Raji (cell line): ENCODE data around the gene RER1.

Experiments used
- POLR2A ChIP-seq: IDR thresholded peaks from 2 replicates; pipeline ENCODE4 v1.6.1; 2011; ENCODE audit warnings: low read depth, low read length, control low read depth; ENCODE audit not compliant: insufficient read depth

The RER1 gene

GRCh38 chr1:2443277-2444137 is 51.9 kb downstream of the RER1 start:
- no peak for TF ChIP-seq POLR2A

DNA sequence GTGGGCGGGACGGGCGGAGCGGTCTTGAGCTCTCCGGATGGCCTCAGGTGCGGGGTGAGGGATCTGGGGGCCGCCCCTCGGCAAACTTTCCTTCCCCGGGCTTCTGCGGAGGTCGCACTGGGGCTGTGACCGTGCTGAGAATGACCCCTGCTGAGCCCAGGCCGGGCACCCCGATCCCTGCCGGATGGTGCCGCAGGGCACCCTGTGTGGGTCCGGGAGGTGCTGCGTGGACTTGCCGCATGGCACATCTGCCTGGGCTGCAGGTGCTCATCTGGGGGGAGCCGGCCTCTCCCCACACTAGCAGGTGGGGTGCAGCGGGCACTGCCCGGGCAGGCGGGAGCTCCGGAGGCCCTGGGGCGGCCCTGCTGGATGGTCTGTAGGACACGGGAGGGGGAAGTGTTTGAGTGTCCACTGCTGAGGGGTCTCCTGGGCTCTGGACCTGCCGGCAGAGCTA is 52.5 kb downstream of the RER1 start:
- no peak for TF ChIP-seq POLR2A

DNA sequence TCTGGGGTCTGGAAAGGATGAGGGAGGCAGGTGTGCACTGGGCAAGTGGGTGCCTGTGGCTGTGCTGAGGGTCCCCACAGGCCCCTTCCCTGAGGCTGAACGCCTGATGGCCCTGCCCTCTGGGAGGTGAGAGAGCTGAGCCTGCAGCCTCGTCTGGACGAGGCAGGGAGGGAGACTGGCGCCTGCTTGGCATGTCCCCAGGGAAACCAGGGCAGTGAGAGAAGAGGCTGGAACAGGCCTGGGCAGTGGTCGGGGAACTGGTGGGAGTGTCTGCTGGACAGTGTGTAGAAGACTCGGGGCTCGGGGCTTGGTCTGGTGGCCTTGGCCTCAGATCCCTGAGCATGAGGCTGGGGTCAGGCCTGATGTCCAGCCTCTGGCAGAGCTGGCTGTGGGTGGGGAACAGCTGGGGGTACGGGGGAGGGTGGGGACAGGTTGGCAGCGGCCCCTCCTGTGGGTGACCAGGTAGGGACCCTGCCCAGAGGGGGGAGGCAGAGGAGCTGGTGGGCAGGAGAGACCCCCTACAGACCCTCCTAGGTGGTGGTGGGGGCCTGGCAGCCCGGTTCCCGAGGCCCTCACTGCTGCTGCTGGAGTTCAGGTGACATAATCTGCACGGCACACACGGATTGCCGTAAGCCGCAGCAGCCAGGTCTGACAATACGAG is 53.7 kb downstream of the RER1 start:
- TF ChIP-seq POLR2A: no peak

DNA sequence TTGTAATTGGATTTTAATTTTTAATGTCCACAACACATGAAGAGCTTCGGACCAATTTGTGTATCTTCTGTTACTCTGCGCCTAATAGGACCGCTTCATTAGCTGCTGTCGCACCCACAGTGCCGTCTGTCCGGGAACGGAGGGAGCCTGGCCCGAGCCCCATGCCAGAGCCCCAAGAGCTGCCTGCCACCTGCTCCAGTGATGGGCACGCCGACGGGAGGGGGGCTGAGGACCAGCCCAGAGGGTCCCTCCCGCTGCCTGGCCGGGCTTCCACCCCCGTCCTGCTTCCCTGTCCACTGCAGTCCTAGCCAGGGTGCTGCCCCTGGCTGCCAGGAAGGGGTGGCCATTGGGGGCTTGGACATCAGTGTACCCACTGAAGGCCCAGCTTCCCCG is 54.2 kb downstream of the RER1 start:
- TF ChIP-seq POLR2A: no peak

- TF ChIP-seq POLR2A: no peak
Observed at GRCh38 chr1:2446394-2446793, 54.8 kb downstream of the RER1 start.

DNA sequence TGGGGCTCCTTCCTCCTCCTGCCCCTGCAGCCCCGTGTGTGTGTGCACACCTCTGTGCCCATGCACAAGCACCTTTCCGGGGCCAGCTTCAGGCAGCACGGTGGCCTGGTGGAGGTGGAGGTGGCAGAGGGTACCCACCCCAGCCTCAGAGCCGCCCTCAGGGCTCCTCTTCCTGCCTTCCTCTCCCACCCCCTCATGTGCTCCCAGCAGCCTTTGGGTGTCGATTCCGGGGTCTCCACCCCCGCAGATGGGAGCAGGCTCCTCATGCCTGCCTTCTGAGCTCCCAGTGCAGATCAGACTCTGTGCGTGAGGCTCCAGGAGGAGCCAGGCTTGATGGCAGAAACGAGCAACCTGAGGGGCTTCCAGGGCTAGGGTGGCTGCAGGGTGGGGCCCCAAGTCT is 55.2 kb downstream of the RER1 start:
- no peak for TF ChIP-seq POLR2A

- no peak for TF ChIP-seq POLR2A
Observed at GRCh38 chr1:2447276-2448097, 55.8 kb downstream of the RER1 start.

DNA sequence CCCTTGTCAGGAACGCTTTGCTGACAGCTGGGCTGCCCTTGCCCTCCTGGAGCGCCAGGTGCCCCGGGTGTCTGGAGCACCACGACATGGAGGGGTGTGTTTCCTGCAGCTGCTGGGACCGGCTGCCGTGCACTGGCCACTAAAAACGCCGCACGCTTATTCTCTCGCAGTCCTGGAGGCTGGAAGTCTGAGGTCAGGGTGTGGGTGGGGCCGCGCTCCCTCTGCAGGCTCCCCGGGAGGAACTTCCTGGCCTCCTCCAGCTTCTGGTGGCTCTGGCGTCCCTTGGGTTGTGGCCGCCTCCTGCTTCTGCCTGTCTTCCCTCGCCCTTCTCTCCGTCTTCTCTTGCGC is 56.4 kb downstream of the RER1 start:
- no peak for TF ChIP-seq POLR2A

- TF ChIP-seq POLR2A: no peak
Observed at GRCh38 chr1:2449636-2450454, 58.2 kb downstream of the RER1 start.

- no peak for TF ChIP-seq POLR2A
Observed at GRCh38 chr1:2451741-2452140, 60.1 kb downstream of the RER1 start.

DNA sequence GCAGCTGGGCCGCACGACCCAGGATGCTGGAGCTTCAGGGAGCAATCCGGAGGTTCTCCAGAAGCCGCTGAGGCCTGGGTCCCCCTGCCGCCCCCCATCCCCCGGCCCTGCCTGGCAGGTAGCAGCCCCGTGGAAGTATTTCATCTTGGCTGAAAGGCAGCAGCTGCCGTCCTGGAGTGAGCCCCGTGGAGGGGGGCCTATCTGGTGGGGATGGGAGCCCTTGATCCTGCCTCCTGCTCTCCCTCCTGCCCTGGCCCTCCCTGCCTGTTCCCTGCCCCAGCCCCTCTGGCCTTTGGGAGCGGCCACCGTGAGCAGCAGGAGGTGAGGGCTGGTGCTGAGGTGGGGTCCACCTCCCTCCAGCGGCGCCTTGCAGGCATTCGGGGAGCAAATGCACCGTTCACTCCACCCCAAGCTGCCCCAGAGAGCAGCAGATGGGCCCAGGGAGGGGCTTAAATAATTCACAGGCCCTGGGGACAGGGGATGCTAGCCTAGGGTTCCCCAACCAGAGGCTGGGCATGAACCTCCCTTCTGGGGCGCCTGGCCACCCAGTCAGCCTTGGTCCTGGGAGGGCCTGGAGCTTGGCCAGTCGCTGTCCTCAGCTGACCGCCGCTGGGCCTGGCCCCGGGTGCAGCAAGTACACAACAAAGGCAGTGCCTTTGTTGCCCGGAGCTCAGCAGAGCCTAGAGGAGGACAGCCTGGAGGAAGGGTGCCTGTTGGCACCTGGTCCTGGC is 60.7 kb downstream of the RER1 start:
- no peak for TF ChIP-seq POLR2A

- TF ChIP-seq POLR2A: no peak
Observed at GRCh38 chr1:2452932-2453315, 61.3 kb downstream of the RER1 start.

DNA sequence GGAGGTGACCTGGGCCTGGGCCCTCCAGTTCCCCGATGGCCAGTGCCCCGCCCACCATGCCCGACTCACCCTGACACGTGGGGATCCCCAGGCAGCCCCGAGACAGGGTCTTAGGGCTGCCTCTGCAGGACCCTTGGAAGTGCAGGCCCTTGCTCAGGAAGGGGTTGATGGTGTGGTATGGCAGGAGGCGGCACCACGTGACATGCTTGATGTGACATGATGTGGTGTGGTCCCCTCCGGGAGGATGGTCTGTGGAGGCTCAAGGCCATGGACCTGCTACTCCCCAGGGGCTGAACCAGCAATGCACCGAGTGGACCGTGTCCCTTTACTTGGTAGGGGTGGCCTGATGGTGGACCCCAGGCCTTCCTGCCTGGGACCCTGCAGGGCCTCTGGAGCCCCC is 62.6 kb downstream of the RER1 start:
- TF ChIP-seq POLR2A: no peak
